ENCODE data around the gene NRXN3.

- TF ChIP-seq CTCF (optimal IDR thresholded peaks at IDR 0.05 in 1 of 3, IDR thresholded peaks at IDR 0.05 in 1 of 3, conservative IDR thresholded peaks at IDR 0.05 in 1 of 3; ENCODE audit: extremely low read depth in 1 of 3, insufficient read depth in 2 of 3, low read length in 3 of 3) (no peak), EZH2 (IDR thresholded peaks at IDR 0.05; ENCODE audit: low read length) (no peak)
These were observed 1182.0 kb downstream of the NRXN3 start for GRCh38 chr14:79352076-79352630.
